Muscle of leg (tissue), 11 donors: ENCODE data around the gene KLHL17. TPM values are rescaled to one million over a fixed set of nuclear protein-coding genes. Genes with fewer than 3 reads are reported as not detected.

ENCODE experiments used
- DNase-seq: peaks from one replicate; pipeline ENCODE4 v3.0.0; 2013
- H3K27ac ChIP-seq: one replicate; pipeline ENCODE4 v1.5.1; 2013; ENCODE audit warnings: mild to moderate bottlenecking, low read length, control low read depth
- H3K27me3 ChIP-seq: one replicate; pipeline ENCODE4 v1.6.1; 2013; ENCODE audit warnings: low read length; ENCODE audit not compliant: control insufficient read depth, insufficient read depth
- H3K36me3 ChIP-seq: one replicate; pipeline ENCODE4 v1.6.1; 2013; ENCODE audit warnings: low read length; ENCODE audit not compliant: control insufficient read depth, insufficient read depth
- H3K4me1 ChIP-seq: one replicate; pipeline ENCODE4 v1.6.1; 2013; ENCODE audit warnings: low read length; ENCODE audit not compliant: control insufficient read depth, insufficient read depth
- H3K4me3 ChIP-seq: one replicate; pipeline ENCODE4 v1.5.1; 2013; ENCODE audit warnings: low read length, control low read depth
- H3K9me3 ChIP-seq: replicated peaks from 2 replicates; pipeline ENCODE4 v1.6.1; 2013; ENCODE audit warnings: low read depth, low read length; ENCODE audit not compliant: control insufficient read depth
- WGBS: methylation state at CpG from one replicate; pipeline ENCODE4 v1.1.5; 2013; ENCODE audit warnings: missing lambda C conversion rate; ENCODE audit not compliant: insufficient coverage; 5-methylcytosine and 5-hydroxymethylcytosine counted together
- polyA plus RNA-seq, 8 donors: library from polyadenylated mRNA; unstranded; fragments of 120-200 nt; gene quantifications; one replicate each; pipeline versions ENCODE4 v1.2.1 to v1.2.3, GENCODE V29; 2013; ENCODE audit warnings: inconsistent platforms in 1 of 8, low replicate concordance in 1 of 8; ENCODE audit not compliant: insufficient read length in 8 of 8, insufficient read depth in 1 of 8
- total RNA-seq: library from RNA; stranded (reverse); fragments of 120-200 nt; gene quantifications from one replicate; pipeline ENCODE4 v1.2.4, GENCODE V29; 2013

Gene KLHL17
- total and polyA plus RNA-seq, 9 donors: 3.9 to 8.1 (median 5.6) TPM

GRCh38 chr1:916173-917075, 44.0 kb upstream of the KLHL17 start:
- no peaks in the 10 kb centered on the region for H3K36me3 ChIP-seq
- no peaks in the 10 kb centered on the region for H3K9me3 ChIP-seq
- peaks cover 29% of the 10 kb centered on the region for H3K4me1 ChIP-seq
- WGBS: 22% methylated on average over 18 of the region's 31 CpGs
- H3K4me3 ChIP-seq: no peak overlapping the region
- H3K27ac ChIP-seq: no peak overlapping the region
- DNase-seq: no peak
- peaks cover 94% of the 10 kb centered on the region for H3K27me3 ChIP-seq

GRCh38 chr1:917076-917459, 43.3 kb upstream of the KLHL17 start:
- H3K4me1 ChIP-seq: peaks cover 30% of the 10 kb centered on the region
- WGBS: 21% methylated on average over 5 of the region's 7 CpGs
- DNase-seq: no peak
- no peaks in the 10 kb centered on the region for H3K36me3 ChIP-seq
- no peaks in the 10 kb centered on the region for H3K9me3 ChIP-seq
- peaks cover 95% of the 10 kb centered on the region for H3K27me3 ChIP-seq
- no peak overlapping the region for H3K4me3 ChIP-seq
- no peak overlapping the region for H3K27ac ChIP-seq

- H3K27ac ChIP-seq: no peak overlapping the region
- WGBS: 30% methylated on average over 20 of the region's 22 CpGs
- no peak for DNase-seq
These were observed 42.8 kb upstream of the KLHL17 start for GRCh38 chr1:917466-918091.

GRCh38 chr1:918353-918752, 42.0 kb upstream of the KLHL17 start:
- peaks cover 95% of the 10 kb centered on the region for H3K27me3 ChIP-seq
- whole genome bisulfite sequencing: 54% methylated on average over 15 of the region's 15 CpGs
- H3K4me3 ChIP-seq: no peak overlapping the region
- H3K4me1 ChIP-seq: peaks cover 35% of the 10 kb centered on the region
- H3K27ac ChIP-seq: no peak overlapping the region
- DNase-seq: no peak
- H3K9me3 ChIP-seq: no peaks in the 10 kb centered on the region
- H3K36me3 ChIP-seq: no peaks in the 10 kb centered on the region

More at GRCh38 chr1:917466-918091, 42.8 kb upstream of the KLHL17 start:
- no peaks in the 10 kb centered on the region for H3K36me3 ChIP-seq
- H3K4me1 ChIP-seq: peaks cover 28% of the 10 kb centered on the region
- H3K4me3 ChIP-seq: no peak overlapping the region
- H3K9me3 ChIP-seq: no peaks in the 10 kb centered on the region
- peaks cover 95% of the 10 kb centered on the region for H3K27me3 ChIP-seq

GRCh38 chr1:918843-919242, 41.5 kb upstream of the KLHL17 start:
- DNase-seq: no peak
- no peak overlapping the region for H3K27ac ChIP-seq
- H3K27me3 ChIP-seq: peaks cover 93% of the 10 kb centered on the region
- 38% methylated on average over 5 of the region's 6 CpGs for WGBS
- no peaks in the 10 kb centered on the region for H3K9me3 ChIP-seq
- H3K4me1 ChIP-seq: peaks cover 37% of the 10 kb centered on the region
- no peaks in the 10 kb centered on the region for H3K36me3 ChIP-seq
- H3K4me3 ChIP-seq: no peak overlapping the region

- H3K27ac ChIP-seq: no peak overlapping the region
- peaks cover 37% of the 10 kb centered on the region for H3K4me1 ChIP-seq
- peaks cover 90% of the 10 kb centered on the region for H3K27me3 ChIP-seq
- 62% methylated on average over 26 of the region's 29 CpGs for WGBS
- H3K36me3 ChIP-seq: no peaks in the 10 kb centered on the region
- no peak for DNase-seq
- no peaks in the 10 kb centered on the region for H3K9me3 ChIP-seq
- no peak overlapping the region for H3K4me3 ChIP-seq
These were observed 41.0 kb upstream of the KLHL17 start for GRCh38 chr1:919271-919872.

GRCh38 chr1:920010-920409, 40.4 kb upstream of the KLHL17 start:
- Histone ChIP-seq H3K27ac (no peak overlapping the region), H3K9me3 (no peaks in the 10 kb centered on the region), H3K36me3 (no peaks in the 10 kb centered on the region), H3K27me3 (peaks cover 91% of the 10 kb centered on the region), H3K4me3 (no peak overlapping the region), H3K4me1 (peaks cover 37% of the 10 kb centered on the region)
- WGBS: 50% methylated on average over 23 of the region's 23 CpGs
- DNase-seq: no peak

GRCh38 chr1:920521-920920, 39.9 kb upstream of the KLHL17 start:
- Histone ChIP-seq H3K4me1 (peaks cover 39% of the 10 kb centered on the region), H3K36me3 (no peaks in the 10 kb centered on the region), H3K9me3 (no peaks in the 10 kb centered on the region), H3K27me3 (peaks cover 91% of the 10 kb centered on the region), H3K27ac (no peak overlapping the region), H3K4me3 (no peak overlapping the region)
- DNase-seq: no peak
- 13% methylated on average over 12 of the region's 13 CpGs for WGBS

- H3K36me3 ChIP-seq: no peaks in the 10 kb centered on the region
- H3K4me1 ChIP-seq: peaks cover 45% of the 10 kb centered on the region
- WGBS: 24% methylated on average over 33 of the region's 38 CpGs
- DNase-seq: peak; percentile 92
- H3K27me3 ChIP-seq: peaks cover 91% of the 10 kb centered on the region
- no peak overlapping the region for H3K27ac ChIP-seq
- H3K4me3 ChIP-seq: no peak overlapping the region
- H3K9me3 ChIP-seq: no peaks in the 10 kb centered on the region
These were observed 39.2 kb upstream of the KLHL17 start for GRCh38 chr1:921011-921837.
